ENCODE measurements around the gene VTI1A.
"Not testable (repeated sequence)": the region's sequence is repeated elsewhere in the genome, so short reads cannot be mapped to it uniquely, and the experiment has no call there.

The VTI1A gene

DNA sequence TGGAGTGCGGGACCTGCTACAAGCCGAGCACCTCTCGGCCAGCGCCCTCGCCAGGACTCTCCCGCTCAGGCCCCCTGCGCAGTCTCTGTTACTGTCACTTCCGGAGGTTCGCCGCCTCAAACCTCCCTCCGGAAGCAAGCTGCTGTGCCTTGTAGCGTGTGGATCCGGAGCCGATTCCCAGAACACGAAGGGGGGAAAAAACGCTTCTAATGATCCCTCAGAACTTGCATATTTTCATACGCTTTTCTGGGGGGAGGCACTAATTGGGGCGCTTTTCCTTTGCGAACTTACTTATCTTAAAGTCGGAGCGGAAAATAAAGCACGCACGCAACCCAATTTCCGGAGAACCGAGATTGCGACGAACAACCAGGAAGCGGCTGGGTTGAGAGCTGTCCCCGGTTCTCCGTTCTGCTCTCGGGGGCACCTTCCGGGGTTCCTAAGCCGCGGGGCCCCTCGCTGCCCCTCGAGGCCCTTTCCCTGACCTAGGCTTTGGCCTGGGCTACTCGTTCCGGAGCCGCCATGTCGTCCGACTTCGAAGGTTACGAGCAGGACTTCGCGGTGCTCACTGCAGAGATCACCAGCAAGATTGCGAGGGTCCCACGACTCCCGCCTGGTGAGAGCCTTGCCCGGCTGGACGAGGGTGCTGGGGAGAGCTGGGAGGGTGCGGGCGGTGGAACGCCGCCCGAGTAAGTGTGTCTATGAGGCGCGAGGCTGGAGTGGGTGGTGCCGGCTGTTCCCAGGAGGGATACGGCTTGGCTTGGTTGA is at the start of gene VTI1A, which contains the start of gene ZDHHC6:
Gene VTI1A (plus strand): TSS at position 361 of the 765 bp plus-strand sequence. CDS start 159 bp downstream, at position 520.
Gene ZDHHC6 (minus strand): TSS at position 60 of the 765 bp plus-strand sequence. CDS start 1,478 bp downstream, outside the sequence.
- DNase-seq (ENCODE audit: low read depth, low spot score) = peak; percentile 51
- peak within 1 kb of the TSS; percentile 86 for H3K27ac ChIP-seq

DNA sequence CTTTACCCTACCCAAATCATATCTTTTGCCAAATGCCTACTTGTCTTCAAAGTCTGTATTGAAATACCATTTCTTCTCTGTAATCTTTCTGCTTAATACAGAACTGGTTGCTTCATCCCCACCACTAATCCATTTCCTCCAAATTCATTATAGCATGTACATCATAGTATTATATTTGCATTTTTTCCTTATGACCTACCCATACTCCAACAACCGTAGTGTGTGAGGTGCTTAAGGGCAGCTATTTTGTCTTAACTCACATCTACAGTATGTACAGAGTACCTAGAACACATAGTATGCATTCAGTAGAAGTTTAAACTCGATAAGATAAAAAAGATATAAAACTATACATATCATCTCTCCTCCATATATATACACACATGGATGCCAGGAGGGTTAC is 49.4 kb upstream of the VTI1A start:
- H3K27ac ChIP-seq = no peak overlapping the region
- DNase-seq (ENCODE audit: low read depth, low spot score) = no peak

DNA sequence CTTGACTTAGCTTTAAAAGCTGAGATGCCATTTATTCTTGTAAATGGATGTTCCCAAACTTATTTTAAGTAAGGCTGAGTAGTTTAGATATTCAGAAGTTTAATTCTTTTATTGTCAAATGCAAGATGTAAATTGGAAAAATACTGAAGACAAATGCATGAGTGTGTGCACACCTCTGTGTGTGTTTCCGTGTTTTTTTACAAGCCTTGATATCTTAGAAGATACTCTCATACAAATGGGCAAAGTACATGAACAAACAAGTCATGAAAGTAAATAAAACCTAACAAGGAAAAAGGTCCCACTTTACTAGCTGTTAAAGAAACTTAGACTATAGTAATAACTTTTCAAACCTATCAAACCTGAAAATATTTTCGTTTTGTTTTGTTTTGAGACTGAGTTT is 44.1 kb upstream of the VTI1A start:
- no peak overlapping the region for H3K27ac ChIP-seq
- no peak for DNase-seq (ENCODE audit: low read depth, low spot score)

DNA sequence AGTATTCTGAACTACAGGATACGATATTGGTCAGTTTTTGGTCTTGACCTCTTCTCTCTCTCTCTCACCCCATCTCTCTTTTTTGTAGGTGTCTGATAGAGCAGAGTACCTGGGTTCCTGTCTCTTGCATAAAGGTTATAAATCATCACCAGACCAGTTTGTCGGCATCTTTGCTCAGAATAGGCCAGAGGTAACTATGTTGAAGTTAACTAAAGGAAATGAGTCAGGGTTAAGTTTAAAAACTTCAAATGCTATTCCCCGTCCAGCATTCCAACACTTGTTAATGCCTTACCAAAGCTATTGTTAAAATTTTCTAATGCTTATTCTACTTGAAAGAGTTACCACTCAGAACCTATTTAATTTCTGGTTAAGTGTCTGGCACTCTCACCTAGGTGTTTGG is 42.4 kb upstream of the VTI1A start:
- DNase-seq (ENCODE audit: low read depth, low spot score) = peak; percentile 31
- peak overlapping the region; percentile 64 for H3K27ac ChIP-seq

DNA sequence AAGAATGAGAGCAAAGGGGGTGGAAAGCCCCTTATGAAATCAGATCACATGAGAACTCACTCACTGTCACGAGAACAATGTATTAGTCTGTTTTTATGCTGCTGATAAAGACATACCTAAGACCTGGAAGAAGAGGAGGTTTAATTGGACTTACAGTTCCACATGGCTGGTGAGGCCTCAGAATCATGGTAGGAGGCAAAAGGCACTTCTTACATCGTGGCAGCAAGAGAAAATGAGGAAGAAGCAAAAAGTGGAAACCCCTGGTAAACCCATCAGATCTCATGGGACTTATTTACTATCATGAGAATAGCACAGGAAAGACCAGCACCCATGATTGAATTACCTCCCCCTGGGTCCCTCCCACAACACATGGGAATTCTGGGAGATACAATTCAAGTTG is 40.2 kb upstream of the VTI1A start:
- H3K27ac ChIP-seq; DNase-seq (ENCODE audit: low read depth, low spot score): not testable (repeated sequence)

DNA sequence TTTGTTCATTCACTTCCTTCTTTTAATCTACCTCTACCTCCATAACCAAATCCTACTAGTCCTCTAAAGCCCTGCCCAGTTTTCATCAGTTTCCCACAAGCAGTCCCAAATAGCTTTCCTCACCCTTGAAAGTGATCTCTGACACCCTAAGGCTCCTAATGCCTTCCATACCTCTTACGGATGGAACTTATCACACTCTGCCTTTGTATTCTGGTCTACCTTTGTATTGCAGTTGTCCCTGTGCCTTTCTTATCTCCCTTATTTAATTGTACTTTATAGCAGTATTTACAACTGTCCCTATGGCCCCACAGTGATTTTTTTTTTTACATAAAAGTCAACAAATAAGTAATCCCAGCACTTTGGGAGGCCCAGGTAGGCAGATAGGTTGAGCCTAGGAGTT is 39.3 kb upstream of the VTI1A start:
- H3K27ac ChIP-seq = no peak overlapping the region
- no peak for DNase-seq (ENCODE audit: low read depth, low spot score)

DNA sequence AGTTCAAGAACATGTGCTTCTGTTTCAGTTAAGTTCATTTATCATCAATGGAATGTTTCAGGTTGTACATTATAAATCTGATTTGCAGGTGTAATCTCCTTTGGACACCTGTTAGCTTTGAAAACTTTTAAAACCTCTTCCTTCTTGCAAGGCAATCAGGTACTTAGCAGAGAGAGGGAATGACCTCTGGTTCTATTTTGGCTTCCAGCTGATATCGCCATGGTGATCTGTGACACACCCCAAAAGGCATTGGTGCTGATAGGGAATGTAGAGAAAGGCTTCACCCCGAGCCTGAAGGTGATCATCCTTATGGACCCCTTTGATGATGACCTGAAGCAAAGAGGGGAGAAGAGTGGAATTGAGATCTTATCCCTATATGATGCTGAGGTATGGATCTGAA is 37.7 kb upstream of the VTI1A start:
- no peak overlapping the region for H3K27ac ChIP-seq
- DNase-seq (ENCODE audit: low read depth, low spot score) = no peak

DNA sequence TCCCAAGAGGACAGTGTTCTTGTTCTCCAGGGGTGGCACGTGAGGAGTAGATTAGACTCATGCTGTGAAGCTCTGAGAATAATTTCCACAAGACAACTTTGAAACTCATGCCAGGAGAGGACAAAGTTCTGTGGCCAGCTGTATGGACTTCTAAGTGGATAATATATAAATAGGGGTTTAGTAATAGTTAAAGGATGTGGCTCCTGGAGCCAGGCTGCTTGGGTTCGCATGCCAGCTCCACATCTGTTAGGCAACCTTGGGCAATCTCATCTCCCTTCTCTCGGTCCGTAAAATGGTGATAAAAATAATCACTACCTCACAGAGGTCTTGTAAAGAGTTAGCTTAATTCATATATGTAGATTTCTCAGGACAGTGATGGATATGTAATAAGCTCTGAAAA is 37.3 kb upstream of the VTI1A start:
- no peak overlapping the region for H3K27ac ChIP-seq
- no peak for DNase-seq (ENCODE audit: low read depth, low spot score)

DNA sequence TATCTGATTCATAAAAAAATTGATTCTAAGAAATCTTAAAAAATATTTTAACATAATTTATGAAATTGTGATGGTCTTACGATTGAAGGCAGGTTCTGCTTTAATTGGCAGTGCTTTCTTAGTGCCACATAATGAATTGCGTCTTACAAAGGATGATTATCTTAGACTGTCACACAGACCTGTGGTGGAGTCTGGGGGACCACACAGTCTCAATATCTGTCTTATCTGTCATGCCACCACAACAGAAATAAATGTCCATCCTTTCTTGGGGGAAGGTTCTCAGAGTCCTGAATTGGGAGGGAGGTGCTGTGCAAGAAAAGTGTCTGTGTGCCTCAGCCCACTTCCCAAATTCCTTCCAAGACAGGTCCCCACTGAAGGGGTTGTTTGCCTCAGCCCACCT is 34.3 kb upstream of the VTI1A start:
- no peak overlapping the region for H3K27ac ChIP-seq
- DNase-seq (ENCODE audit: low read depth, low spot score) = no peak

DNA sequence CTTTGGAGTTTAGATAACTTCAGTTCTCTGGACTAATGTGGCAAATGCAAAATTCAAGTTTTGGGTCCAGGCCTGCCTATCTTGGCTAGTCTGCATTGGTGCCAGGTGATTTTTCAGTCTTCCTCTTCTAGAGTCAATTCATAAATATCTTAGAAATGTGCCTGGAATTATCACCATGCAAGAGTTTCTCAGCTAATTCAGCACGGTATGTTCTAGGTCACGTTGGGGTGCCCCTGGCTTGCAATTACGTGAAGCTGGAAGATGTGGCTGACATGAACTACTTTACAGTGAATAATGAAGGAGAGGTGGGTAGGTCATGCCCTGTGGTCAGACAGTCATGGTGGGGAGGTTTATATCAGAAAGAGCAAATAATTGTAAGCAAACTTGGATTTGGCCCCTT is 25.3 kb upstream of the VTI1A start:
- no peak for DNase-seq (ENCODE audit: low read depth, low spot score)
- H3K27ac ChIP-seq = no peak overlapping the region

DNA sequence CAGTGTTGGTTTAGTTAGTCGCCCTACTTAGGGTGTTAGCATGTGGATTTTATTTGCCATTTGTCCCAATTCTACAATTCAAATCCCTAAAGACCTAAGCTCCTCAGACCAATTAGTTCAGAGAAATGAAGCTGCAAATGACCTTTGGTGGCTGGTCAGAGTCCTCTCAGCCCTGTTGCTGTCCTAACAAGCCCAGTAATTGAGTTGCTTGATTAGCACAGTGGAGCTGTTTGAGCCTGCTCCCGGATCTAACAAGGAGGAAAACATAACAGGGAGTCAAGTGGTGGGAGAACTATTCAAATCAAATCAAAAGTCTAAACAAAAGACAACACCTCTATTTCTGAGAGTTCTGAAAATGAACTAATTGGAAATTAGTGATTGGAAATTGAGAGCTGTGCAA is 22.4 kb upstream of the VTI1A start:
- no peak for DNase-seq (ENCODE audit: low read depth, low spot score)
- no peak overlapping the region for H3K27ac ChIP-seq

DNA sequence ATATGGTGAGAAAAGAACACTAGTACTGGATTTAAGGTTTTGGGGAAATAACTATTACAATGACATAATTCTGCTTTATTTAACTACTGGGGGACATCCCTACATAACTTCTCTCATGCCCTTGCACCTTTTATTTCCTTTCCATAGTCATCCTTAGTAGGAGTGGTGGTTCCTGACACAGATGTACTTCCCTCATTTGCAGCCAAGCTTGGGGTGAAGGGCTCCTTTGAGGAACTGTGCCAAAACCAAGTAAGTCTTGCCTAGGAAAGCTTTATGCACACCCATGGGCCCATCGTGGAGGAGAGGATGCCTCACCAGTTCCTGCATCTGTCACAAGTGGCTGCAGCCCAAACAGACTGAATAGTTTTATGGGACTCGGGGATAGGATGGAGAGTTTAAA is 20.9 kb upstream of the VTI1A start:
- H3K27ac ChIP-seq = no peak overlapping the region
- no peak for DNase-seq (ENCODE audit: low read depth, low spot score)

DNA sequence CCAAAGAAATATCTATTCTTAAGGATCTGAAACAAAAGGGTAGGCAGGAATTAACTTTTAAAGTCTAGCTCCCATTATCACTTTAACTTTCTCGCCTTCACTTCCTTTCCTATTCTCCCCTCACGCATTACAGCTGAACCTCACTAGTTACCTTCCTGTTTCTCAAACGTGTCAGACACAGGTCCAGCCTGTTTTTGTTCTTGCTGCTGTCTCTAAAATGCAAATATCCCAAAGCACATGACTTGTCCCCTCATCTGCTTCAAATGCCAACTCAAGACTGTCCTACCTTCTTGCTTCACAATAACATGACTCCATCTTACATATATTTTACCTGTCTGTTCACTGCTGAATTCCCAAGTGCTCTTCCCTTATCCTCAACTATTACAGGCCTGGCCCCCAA is 17.9 kb upstream of the VTI1A start:
- no peak overlapping the region for H3K27ac ChIP-seq
- no peak for DNase-seq (ENCODE audit: low read depth, low spot score)

DNA sequence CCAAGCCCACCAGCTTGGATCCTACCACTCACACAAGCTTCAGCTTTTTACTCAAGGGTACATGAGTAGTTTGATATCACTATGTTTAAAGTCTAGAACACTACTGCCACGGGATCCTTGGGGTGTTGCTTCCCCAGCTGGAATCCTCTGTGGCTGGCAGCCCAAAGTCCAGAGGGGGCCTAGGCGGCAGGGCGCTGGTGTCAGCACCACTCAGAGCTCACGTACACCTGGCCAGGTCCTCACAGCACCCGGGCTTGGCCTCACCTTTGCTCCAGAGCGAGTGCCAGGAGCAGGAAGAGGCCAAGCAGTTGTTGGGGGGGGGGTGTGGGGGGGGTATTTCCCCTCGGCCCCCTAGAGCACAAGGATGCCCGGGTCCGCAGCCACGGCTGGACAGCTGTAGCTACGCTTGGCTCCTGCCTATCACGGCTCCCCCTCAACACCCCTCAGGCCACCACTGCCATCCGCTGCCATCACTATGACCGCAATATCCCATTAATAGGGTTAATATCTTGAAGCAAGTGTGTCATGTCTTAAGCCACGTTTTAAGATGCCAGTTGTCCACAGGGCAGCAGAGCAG is 17.3 kb upstream of the VTI1A start:
- no peak overlapping the region for H3K27ac ChIP-seq
- DNase-seq (ENCODE audit: low read depth, low spot score) = no peak

DNA sequence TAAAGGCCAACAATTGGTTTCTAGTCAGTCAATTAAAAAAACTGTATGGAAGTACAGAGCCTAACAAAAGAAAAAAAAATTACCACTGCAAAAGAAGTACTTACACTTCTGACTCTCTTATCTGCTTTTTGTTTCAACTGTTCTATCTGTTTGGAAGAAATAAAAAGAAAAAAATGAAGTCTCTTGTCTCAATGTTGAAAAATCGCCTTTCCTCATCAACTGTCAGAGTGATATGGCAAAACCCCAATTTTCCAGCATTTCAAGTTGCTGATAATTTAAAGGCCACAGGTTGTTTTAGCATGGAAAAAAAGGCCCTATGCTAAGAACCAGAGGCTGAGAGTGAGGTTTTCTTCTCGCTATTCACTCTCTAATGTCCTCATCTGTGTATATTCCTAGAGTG is 13.9 kb upstream of the VTI1A start:
- DNase-seq (ENCODE audit: low read depth, low spot score) = no peak
- no peak overlapping the region for H3K27ac ChIP-seq

DNA sequence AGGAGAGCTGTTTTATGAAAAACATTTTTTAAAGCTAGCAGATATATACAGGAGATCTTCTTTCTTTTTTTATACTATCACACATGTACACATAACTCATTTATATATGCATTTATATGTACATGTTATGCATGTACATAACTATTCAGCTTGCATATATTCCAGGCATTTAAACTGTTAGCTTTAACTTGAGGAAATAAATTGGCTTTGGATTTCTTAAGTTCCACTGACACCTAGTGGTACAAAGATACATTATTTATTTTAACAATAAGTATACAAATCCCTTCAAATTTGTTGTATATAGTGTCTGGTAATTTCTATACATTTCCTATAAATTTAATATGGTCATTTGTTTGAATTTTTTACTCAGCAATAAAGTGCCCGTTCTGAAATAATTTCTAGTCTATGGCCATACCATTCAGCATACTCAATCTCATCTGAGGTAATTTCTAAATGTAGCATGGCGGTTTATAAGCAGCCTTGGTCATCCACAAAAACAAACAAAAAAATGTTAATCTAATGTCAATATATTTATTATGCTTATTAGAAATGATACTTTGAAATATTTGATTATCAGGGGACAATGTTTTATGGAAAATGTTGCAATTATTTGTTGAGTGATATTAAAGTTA is 11.9 kb upstream of the VTI1A start:
- no peak for DNase-seq (ENCODE audit: low read depth, low spot score)
- no peak overlapping the region for H3K27ac ChIP-seq

DNA sequence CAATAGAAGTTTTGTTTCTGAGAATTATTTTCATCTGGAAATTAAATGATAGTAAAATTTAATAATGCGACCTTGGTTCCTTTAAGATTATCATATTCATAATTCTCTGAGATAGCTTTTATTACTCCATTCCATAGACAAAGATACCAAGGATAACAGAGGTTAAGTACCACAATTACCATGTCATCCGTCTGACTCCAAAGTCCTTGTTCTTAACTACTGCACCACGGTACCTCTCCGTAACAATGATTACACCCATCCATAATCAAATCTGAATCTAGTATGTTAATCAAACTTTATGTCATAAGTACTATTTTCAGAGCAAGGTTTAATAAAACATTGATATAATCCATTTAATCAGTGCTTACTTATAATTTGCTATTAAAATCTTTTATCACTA is 8.7 kb upstream of the VTI1A start:
- H3K27ac ChIP-seq = no peak overlapping the region
- DNase-seq (ENCODE audit: low read depth, low spot score) = no peak

DNA sequence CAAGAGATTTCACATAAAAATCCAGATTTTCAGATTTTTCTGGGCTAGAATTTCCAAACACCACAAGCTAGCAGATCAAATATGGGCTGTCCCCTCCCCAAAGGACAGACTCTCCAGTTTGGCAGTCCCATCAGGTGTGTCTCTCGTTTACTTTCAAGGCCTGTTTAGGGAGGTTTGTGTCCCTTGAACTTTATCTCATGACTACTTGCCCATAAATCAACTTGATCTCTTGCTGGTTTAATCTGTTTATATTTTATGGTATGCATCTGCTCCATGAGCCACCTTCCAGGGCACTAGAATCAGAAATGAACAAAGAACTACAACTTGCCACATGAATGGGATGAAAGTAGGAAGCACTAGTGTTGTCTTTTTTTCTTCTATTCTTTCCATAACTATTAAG is 5.5 kb upstream of the VTI1A start:
- DNase-seq (ENCODE audit: low read depth, low spot score) = no peak
- no peak overlapping the region for H3K27ac ChIP-seq

DNA sequence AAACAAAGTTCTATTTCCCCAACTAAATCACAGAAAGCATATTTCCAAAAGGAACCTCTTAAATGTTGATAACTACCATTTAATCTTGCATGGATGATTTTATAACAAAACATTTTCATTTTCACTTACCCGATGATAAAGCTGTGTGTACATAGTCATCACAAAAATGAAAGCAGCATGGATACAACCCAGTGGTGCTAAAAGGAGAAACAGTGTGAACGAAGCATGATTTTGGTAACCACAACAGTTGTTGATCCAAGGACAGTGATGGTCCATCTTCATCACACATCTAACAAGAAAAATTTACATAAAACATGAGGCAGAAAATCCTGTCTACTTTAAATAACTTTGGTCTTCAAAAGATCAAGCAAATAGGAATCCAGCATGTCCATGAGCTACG is 5.0 kb upstream of the VTI1A start:
- H3K27ac ChIP-seq = no peak overlapping the region
- DNase-seq (ENCODE audit: low read depth, low spot score) = no peak

DNA sequence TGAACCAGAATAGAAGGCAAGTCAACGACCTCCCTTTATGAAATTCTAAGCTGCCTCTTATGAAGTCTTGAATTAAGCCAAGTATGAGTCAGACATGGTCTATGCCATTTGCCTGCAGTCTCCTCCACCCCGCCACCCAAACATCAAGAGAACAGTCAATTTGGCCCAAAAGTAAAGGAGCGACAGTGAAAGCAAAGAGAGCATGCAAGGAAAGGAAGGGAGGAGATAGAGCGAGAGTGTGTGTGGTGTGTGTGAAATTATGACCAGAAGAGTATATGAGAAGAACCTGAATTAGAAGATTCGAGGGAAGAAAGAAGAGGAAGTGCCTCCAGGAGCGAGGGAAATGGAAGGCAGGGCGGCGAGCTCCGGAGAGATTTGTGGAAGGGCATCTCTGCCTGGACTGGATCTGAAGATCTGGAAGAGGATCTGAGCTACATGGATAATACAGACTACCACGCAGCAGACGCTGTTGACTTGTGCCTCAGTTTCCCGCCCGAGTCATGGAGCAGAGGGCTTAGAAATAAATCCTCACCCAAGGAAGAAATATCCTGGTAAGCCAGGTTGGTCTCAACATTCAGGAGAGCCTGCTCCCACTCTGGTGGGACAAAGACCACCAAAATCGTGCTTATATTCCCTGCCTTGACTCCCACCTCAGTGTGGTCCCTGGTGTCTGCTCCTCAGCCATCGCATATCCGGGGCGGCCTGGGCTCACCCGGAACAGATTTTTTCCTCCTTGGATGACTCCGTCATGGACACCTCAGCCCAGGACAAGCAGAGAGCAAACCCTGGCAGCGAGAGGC is 760 bp upstream of the VTI1A start:
- DNase-seq (ENCODE audit: low read depth, low spot score) = no peak
- peak overlapping the region; percentile 86 for H3K27ac ChIP-seq

DNA sequence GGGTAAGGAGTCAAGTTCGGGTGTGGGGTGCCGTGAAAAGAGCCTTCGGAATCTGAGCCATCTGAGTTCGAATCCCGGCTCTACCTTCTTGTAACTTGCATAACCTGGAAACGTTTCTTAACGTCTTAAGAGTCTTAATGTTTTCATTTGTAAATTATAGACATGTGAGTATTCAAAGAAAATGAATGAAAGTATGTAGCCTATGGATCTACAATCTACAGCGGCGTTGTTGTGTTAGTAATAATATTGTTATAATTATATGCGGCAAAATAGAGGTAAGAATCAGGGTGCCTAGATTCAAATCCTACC is 559 bp downstream of the VTI1A start:
- peak overlapping the region; percentile 86 for H3K27ac ChIP-seq
- no peak for DNase-seq (ENCODE audit: low read depth, low spot score)
